Gastrocnemius medialis (tissue), 4 donors: ENCODE data around the gene APAF1. TPM values are rescaled to one million over a fixed set of nuclear protein-coding genes. Genes with fewer than 3 reads are reported as not detected.

ENCODE experiments used
- ATAC-seq, 2 donors: fragments of 150-250 bp; one replicate each; pipeline ENCODE4 v1.9.1; 2016
- DNase-seq, 2 donors: peaks; one replicate each; pipeline ENCODE4 v3.0.0-alpha.2; 2019
- H3K27ac ChIP-seq, 4 donors: fragments of 200-600 bp; sonication (generic); 1 replicate in 1 of 4; 2 replicates in 3 of 4; pipeline ENCODE4 v1.5.1; 2016 to 2018; ENCODE audit warnings: mild to moderate bottlenecking in 2 of 4, moderate library complexity in 1 of 4
- H3K27me3 ChIP-seq, 3 donors: fragments of 200-600 bp; sonication (generic) in 2 of 3; 1 replicate in 1 of 3; 2 replicates in 2 of 3; pipeline versions ENCODE4 v1.5.1 to v1.6.0; 2016 to 2019; ENCODE audit warnings: mild to moderate bottlenecking in 1 of 3, moderate library complexity in 1 of 3
- H3K36me3 ChIP-seq, 2 donors: fragments of 200-600 bp; sonication (generic) in 1 of 2; one replicate each; pipeline ENCODE4 v1.5.1; 2017 to 2018
- H3K4me1 ChIP-seq, 2 donors: fragments of 200-600 bp; sonication (generic) in 1 of 2; one replicate each; pipeline ENCODE4 v1.5.1; 2016 to 2017; ENCODE audit warnings: mild to moderate bottlenecking in 2 of 2
- H3K4me3 ChIP-seq, 4 donors: fragments of 200-600 bp; sonication (generic) in 3 of 4; 1 replicate in 1 of 4; 2 replicates in 3 of 4; pipeline ENCODE4 v1.5.1; 2016 to 2019; ENCODE audit warnings: mild to moderate bottlenecking in 2 of 4
- H3K9me3 ChIP-seq, 3 donors: fragments of 200-600 bp; sonication (generic) in 2 of 3; 1 replicate in 1 of 3; 2 replicates in 2 of 3; pipeline ENCODE4 v1.5.1; 2016 to 2019
- POLR2A ChIP-seq, 2 donors: fragments of 450-650 bp; IDR thresholded peaks; one replicate each; pipeline ENCODE4 v1.6.1; 2017; ENCODE audit warnings: antibody characterized with exemption in 2 of 2, mild to moderate bottlenecking in 2 of 2, moderate library complexity in 2 of 2
- in situ Hi-C, 4 donors: fragments of 200-750 bp; cut with MboI; loops; one replicate each; pipeline versions ENCODE4 v1.15.0 to v1.8.0; 2017; ENCODE audit warnings: low sequenced_read_pairs in 4 of 4
- intact Hi-C: fragments of 100-400 bp; cut with DNase I; formaldehyde crosslinking; loops from one replicate; pipeline ENCODE4 v1.15.1; 2023; ENCODE audit warnings: low total_unique reads
- total RNA-seq, 4 donors: library from RNA; depleted of rRNA; stranded (reverse); fragments of >200 nt; gene quantifications; one replicate each; pipeline versions ENCODE4 v1.1.0 to v1.2.3, GENCODE V29; 2016
- TF ChIP-seq, protein P1 (sequence below), 5 experiments: fragments of 450-650 bp in 3 of 5; fragments of 200-600 bp in 2 of 5; sonication (generic) in 2 of 5; IDR thresholded peaks in 4 of 5; conservative IDR thresholded peaks in 1 of 5; 1 replicate in 4 of 5; 2 replicates in 1 of 5; pipeline ENCODE4 v1.5.1; 2016 to 2019; ENCODE audit warnings: antibody characterized with exemption in 5 of 5, mild to moderate bottlenecking in 3 of 5, moderate library complexity in 3 of 5

APAF1 gene
- total RNA-seq, 4 donors from 2014 or later, result 5.8 to 11.5 (median 7.0) TPM

DNA sequence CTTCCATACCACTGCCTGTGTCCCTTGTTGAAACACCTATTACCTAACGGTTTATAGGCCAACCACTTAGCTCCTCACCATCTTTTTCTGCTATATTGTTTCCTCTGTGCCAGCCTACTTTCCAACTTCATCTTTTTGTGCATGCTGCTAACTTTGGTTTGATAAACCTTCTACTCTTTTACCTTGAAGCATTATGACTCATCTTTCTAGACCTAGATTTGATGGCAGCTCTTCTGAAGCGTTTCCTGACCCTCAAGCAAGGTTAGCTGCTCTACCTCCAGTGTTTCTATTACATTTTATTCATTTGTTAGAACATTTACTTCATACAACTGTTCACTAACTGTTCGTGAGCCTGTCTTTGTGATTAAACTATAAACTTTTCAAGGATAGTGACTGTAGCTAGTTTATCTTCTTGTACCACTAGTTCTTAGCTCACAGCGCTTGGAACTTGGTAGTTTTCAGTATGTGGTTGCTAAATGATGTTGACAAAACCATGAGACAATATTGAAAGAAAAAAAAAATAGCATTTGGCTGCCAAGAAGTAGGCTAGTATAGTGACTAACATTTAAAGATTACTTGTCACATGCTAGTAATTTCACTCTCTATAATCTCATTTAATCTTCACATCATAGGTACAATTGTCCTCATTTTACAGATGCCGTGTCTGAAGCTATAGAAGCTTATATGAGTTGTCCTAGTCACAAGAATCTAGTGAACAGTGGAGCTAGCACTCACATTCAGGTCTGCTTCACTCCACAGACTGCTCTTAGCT lies 79.5 kb downstream of the APAF1 start:
- intact Hi-C loops (no loop called here), in situ Hi-C loops (loop anchor here in 3 of 4 donors (25.0 kb wide), 2 partner anchors 113 to 263 kb away; no protein-coding TSS in a partner anchor)
- H3K27ac ChIP-seq, result no peak overlapping the region
- H3K9me3 ChIP-seq, result no peaks in the 10 kb centered on the region
- no peak overlapping the region for H3K4me3 ChIP-seq
- H3K4me1 ChIP-seq, result no peaks in the 10 kb centered on the region
- DNase-seq (no peak), ATAC-seq (no peak)
- no peak for TF ChIP-seq POLR2A (IDR thresholded peaks at IDR 0.05)
- TF ChIP-seq, protein P1, sequence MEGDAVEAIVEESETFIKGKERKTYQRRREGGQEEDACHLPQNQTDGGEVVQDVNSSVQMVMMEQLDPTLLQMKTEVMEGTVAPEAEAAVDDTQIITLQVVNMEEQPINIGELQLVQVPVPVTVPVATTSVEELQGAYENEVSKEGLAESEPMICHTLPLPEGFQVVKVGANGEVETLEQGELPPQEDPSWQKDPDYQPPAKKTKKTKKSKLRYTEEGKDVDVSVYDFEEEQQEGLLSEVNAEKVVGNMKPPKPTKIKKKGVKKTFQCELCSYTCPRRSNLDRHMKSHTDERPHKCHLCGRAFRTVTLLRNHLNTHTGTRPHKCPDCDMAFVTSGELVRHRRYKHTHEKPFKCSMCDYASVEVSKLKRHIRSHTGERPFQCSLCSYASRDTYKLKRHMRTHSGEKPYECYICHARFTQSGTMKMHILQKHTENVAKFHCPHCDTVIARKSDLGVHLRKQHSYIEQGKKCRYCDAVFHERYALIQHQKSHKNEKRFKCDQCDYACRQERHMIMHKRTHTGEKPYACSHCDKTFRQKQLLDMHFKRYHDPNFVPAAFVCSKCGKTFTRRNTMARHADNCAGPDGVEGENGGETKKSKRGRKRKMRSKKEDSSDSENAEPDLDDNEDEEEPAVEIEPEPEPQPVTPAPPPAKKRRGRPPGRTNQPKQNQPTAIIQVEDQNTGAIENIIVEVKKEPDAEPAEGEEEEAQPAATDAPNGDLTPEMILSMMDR (IDR thresholded peaks at IDR 0.05 in 4 of 5, conservative IDR thresholded peaks at IDR 0.05 in 1 of 5), result no peak
- peaks cover 0 to 65% of the 10 kb centered on the region in 2 donors for H3K36me3 ChIP-seq
- no peaks in the 10 kb centered on the region for H3K27me3 ChIP-seq

DNA sequence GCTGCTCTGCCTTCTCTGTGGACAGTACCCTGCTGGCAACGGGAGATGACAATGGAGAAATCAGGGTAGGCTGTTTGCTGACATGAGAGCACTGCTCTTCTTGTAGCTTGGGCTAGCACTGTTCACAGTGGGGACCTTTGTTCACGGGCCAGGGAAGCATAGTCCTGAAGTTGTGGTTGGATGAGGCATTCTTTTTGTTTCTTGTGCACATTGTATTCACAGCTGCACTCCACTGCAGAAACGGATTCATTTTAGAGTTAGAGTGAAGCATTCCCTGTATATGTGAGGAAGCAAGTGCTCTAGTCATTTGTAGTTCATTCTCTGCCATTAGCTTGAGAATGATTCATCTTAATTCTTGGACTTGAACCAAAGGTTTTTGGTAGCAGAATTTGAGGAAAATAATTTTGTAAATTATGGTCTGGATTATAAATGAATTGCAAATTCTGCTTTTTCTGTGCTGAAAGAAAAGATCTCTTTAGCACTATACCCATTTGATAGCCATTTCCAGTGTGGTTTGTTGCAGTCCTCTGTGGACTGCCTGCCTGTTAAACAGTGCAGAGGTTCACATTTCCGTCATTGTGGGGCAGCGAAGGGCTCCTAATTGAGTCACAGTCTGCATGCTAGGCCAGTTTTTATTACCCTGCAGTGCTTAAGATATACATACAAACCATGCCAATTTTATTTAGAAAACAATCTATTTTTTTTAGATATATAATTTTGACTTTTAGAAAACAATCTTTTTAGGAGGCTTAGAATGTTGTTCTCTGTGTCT lies 80.6 kb downstream of the APAF1 start:
- H3K27me3 ChIP-seq, result no peaks in the 10 kb centered on the region
- ATAC-seq (no peak), DNase-seq (no peak)
- no peak for TF ChIP-seq POLR2A (IDR thresholded peaks at IDR 0.05)
- TF ChIP-seq, protein P1 (IDR thresholded peaks at IDR 0.05 in 4 of 5, conservative IDR thresholded peaks at IDR 0.05 in 1 of 5), result no peak
- in situ Hi-C loops (loop anchor here in 1 of 4 donors (25.0 kb wide), 2 partner anchors 112 to 262 kb away; no protein-coding TSS in a partner anchor), intact Hi-C loops (no loop called here)
- H3K4me1 ChIP-seq, result no peaks in the 10 kb centered on the region
- H3K4me3 ChIP-seq, result no peak overlapping the region
- H3K9me3 ChIP-seq, result no peaks in the 10 kb centered on the region
- H3K36me3 ChIP-seq, result peaks cover 0 to 65% of the 10 kb centered on the region in 2 donors
- no peak overlapping the region for H3K27ac ChIP-seq

DNA sequence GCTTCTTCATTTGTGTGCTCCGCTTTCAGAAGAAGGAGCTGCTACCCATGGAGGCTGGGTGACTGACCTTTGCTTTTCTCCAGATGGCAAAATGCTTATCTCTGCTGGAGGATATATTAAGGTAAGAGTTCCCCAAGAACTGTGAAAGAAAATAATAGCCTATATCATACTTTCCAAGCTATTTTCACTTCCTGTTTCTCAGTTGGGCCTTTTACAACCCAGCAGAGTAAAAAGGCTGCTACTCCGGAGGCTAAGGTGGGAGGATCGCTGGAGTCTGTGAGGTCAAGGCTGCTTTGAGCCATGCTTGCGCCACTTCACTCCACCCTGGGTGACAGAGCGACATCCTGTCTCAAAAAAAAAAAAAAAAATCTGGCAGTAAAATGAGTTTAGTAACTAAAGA lies 82.1 kb downstream of the APAF1 start:
- ATAC-seq (no peak), DNase-seq (no peak)
- peaks cover 0 to 77% of the 10 kb centered on the region in 2 donors for H3K36me3 ChIP-seq
- in situ Hi-C loops, result loop anchor here in 1 of 4 donors (25.0 kb wide), 2 partner anchors 110 to 260 kb away; no protein-coding TSS in a partner anchor
- no peak overlapping the region for H3K27ac ChIP-seq
- intact Hi-C loops, result no loop called here
- no peaks in the 10 kb centered on the region for H3K27me3 ChIP-seq
- no peaks in the 10 kb centered on the region for H3K9me3 ChIP-seq
- H3K4me1 ChIP-seq, result no peaks in the 10 kb centered on the region
- TF ChIP-seq POLR2A (IDR thresholded peaks at IDR 0.05), result no peak
- H3K4me3 ChIP-seq, result no peak overlapping the region

DNA sequence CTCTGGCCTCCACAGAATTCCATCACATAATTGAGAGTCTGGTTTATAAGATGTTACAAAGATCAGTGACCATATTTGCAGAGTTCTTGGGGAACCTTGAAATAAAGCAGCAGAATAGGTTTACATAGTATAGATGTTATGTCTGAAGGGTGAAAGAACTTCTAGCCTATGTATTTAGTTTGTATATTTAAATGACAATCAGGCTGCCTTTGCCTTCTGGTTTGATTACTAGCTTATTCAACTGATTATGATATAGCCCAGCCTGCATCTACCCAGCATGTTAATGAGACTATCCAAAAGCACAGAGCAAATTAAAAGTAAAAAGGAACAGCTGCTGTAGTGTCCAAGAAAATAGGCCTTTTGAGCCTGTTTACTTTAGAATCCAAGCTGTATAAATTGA lies 85.3 kb downstream of the APAF1 start:
- intact Hi-C loops, result no loop called here
- TF ChIP-seq, protein P1 (IDR thresholded peaks at IDR 0.05 in 4 of 5, conservative IDR thresholded peaks at IDR 0.05 in 1 of 5), result no peak
- Histone ChIP-seq H3K36me3 (peaks cover 0 to 53% of the 10 kb centered on the region in 2 donors), H3K27me3 (no peaks in the 10 kb centered on the region), H3K4me3 (no peak overlapping the region), H3K9me3 (no peaks in the 10 kb centered on the region), H3K27ac (no peak overlapping the region), H3K4me1 (no peaks in the 10 kb centered on the region)
- DNase-seq, result no peak
- in situ Hi-C loops, result loop anchor here in 1 of 4 donors (25.0 kb wide), 2 partner anchors 107 to 257 kb away; no protein-coding TSS in a partner anchor
- ATAC-seq, result no peak
